Skeletal muscle tissue (tissue), 4 donors: ENCODE results near the gene WSCD1. TPM values are rescaled to one million over a fixed set of nuclear protein-coding genes. Genes with fewer than 3 reads are reported as not detected.

Experiments
- H3K27ac ChIP-seq: one replicate; pipeline ENCODE4 v1.7.0; 2013; ENCODE audit warnings: mild to moderate bottlenecking, low read depth, low read length, inconsistent platforms
- H3K27me3 ChIP-seq, 3 donors: one replicate each; pipeline ENCODE4 v1.7.0; 2013; ENCODE audit warnings: low read length in 3 of 3; ENCODE audit not compliant: control insufficient read depth in 3 of 3, insufficient read depth in 3 of 3
- H3K36me3 ChIP-seq, 3 donors: one replicate each; pipeline ENCODE4 v1.7.0; 2013; ENCODE audit warnings: low read length in 3 of 3; ENCODE audit not compliant: control insufficient read depth in 3 of 3, insufficient read depth in 3 of 3
- H3K4me1 ChIP-seq, 3 donors: one replicate each; pipeline ENCODE4 v1.7.0; 2013; ENCODE audit warnings: low read length in 3 of 3, mild to moderate bottlenecking in 3 of 3; ENCODE audit not compliant: control insufficient read depth in 3 of 3, insufficient read depth in 3 of 3
- H3K4me3 ChIP-seq, 3 donors: one replicate each; pipeline ENCODE4 v1.7.0; 2013; ENCODE audit warnings: low read length in 3 of 3
- H3K9ac ChIP-seq, 3 donors: one replicate each; pipeline ENCODE4 v1.7.0; 2013; ENCODE audit warnings: low read length in 3 of 3, mild to moderate bottlenecking in 3 of 3, moderate library complexity in 2 of 3, low read depth in 1 of 3
- H3K9me3 ChIP-seq, 3 donors: one replicate each; pipeline ENCODE4 v1.7.0; 2013; ENCODE audit warnings: low read length in 3 of 3; ENCODE audit not compliant: control insufficient read depth in 3 of 3
- total RNA-seq: library from RNA; depleted of rRNA; stranded (reverse); fragments of >200 nt; gene quantifications from one replicate; pipeline ENCODE4 v1.2.3, GENCODE V29; 2014
- donor health status: Osteomylitis.

Gene WSCD1
- total RNA-seq, 1 donor from 2014 or later = 33.4 TPM

GRCh38 chr17:6109536-6109935, 39.4 kb downstream of the WSCD1 start:
- Histone ChIP-seq H3K9me3 (peaks cover 0 to 3% (median 0%) of the 10 kb centered on the region in 3 donors), H3K9ac (no peak overlapping the region), H3K36me3 (peaks cover 0 to 5% (median 3%) of the 10 kb centered on the region in 3 donors), H3K4me1 (peaks cover 0 to 7% (median 6%) of the 10 kb centered on the region in 3 donors), H3K4me3 (no peak overlapping the region), H3K27me3 (no peaks in the 10 kb centered on the region), H3K27ac (no peak overlapping the region)

- no peak overlapping the region for H3K4me3 ChIP-seq
- peaks cover 0 to 2% (median under 1%) of the 10 kb centered on the region in 3 donors for H3K4me1 ChIP-seq
- H3K27me3 ChIP-seq = no peaks in the 10 kb centered on the region
- no peak overlapping the region for H3K9ac ChIP-seq
- peaks cover 0 to 3% (median 0%) of the 10 kb centered on the region in 3 donors for H3K9me3 ChIP-seq
- no peak overlapping the region for H3K27ac ChIP-seq
- peaks cover 0 to 5% (median 3%) of the 10 kb centered on the region in 3 donors for H3K36me3 ChIP-seq
Measured at GRCh38 chr17:6110088-6110487, 39.9 kb downstream of the WSCD1 start.

- Histone ChIP-seq H3K36me3 (peaks cover 0 to 5% (median 3%) of the 10 kb centered on the region in 3 donors), H3K4me3 (no peak overlapping the region), H3K9ac (no peak overlapping the region), H3K9me3 (peaks cover 0 to 3% (median 0%) of the 10 kb centered on the region in 3 donors), H3K4me1 (no peaks in the 10 kb centered on the region), H3K27me3 (no peaks in the 10 kb centered on the region), H3K27ac (no peak overlapping the region)
Measured at GRCh38 chr17:6110592-6110991, 40.4 kb downstream of the WSCD1 start.

- H3K27me3 ChIP-seq = no peaks in the 10 kb centered on the region
- H3K36me3 ChIP-seq = peaks cover 19 to 24% (median 24%) of the 10 kb centered on the region in 3 donors
- H3K27ac ChIP-seq = no peak overlapping the region
- H3K9me3 ChIP-seq = peaks cover 0 to 8% (median 6%) of the 10 kb centered on the region in 3 donors
- H3K4me1 ChIP-seq = no peaks in the 10 kb centered on the region
- H3K9ac ChIP-seq = no peak overlapping the region
- H3K4me3 ChIP-seq = no peak overlapping the region
Measured at GRCh38 chr17:6120351-6120750, 50.2 kb downstream of the WSCD1 start.

- Histone ChIP-seq H3K27me3 (no peaks in the 10 kb centered on the region), H3K9me3 (peaks cover 0 to 8% (median 4%) of the 10 kb centered on the region in 3 donors), H3K36me3 (peaks cover 7 to 9% (median 7%) of the 10 kb centered on the region in 3 donors), H3K27ac (no peak overlapping the region), H3K4me1 (no peaks in the 10 kb centered on the region), H3K4me3 (no peak overlapping the region), H3K9ac (no peak overlapping the region)
Measured at GRCh38 chr17:6124856-6125255, 54.7 kb downstream of the WSCD1 start.

- Histone ChIP-seq H3K9me3 (peaks cover 0 to 8% (median 4%) of the 10 kb centered on the region in 3 donors), H3K4me1 (no peaks in the 10 kb centered on the region), H3K36me3 (no peaks in the 10 kb centered on the region), H3K4me3 (no peak overlapping the region), H3K9ac (no peak overlapping the region), H3K27ac (no peak overlapping the region), H3K27me3 (no peaks in the 10 kb centered on the region)
Measured at GRCh38 chr17:6126768-6127167, 56.6 kb downstream of the WSCD1 start.

- Histone ChIP-seq H3K4me1 (no peaks in the 10 kb centered on the region), H3K4me3 (no peak overlapping the region), H3K9ac (no peak overlapping the region), H3K27me3 (peaks cover 0 to 3% (median 0%) of the 10 kb centered on the region in 3 donors), H3K27ac (no peak overlapping the region), H3K36me3 (no peaks in the 10 kb centered on the region), H3K9me3 (no peaks in the 10 kb centered on the region)
Measured at GRCh38 chr17:6134721-6135120, 64.5 kb downstream of the WSCD1 start.

GRCh38 chr17:6135236-6135635, 65.1 kb downstream of the WSCD1 start:
- Histone ChIP-seq H3K36me3 (no peaks in the 10 kb centered on the region), H3K4me3 (no peak overlapping the region), H3K27ac (no peak overlapping the region), H3K9me3 (no peaks in the 10 kb centered on the region), H3K4me1 (no peaks in the 10 kb centered on the region), H3K27me3 (peaks cover 0 to 3% (median 0%) of the 10 kb centered on the region in 3 donors), H3K9ac (no peak overlapping the region)

- Histone ChIP-seq H3K27ac (no peak overlapping the region), H3K27me3 (peaks cover 0 to 3% (median 0%) of the 10 kb centered on the region in 3 donors), H3K9me3 (no peaks in the 10 kb centered on the region), H3K36me3 (no peaks in the 10 kb centered on the region), H3K4me1 (no peaks in the 10 kb centered on the region), H3K4me3 (no peak overlapping the region), H3K9ac (no peak overlapping the region)
Measured at GRCh38 chr17:6135996-6136395, 65.8 kb downstream of the WSCD1 start.

- no peak overlapping the region for H3K27ac ChIP-seq
- H3K9ac ChIP-seq = no peak overlapping the region
- H3K9me3 ChIP-seq = no peaks in the 10 kb centered on the region
- H3K4me1 ChIP-seq = no peaks in the 10 kb centered on the region
- peaks cover 0 to 5% (median 2%) of the 10 kb centered on the region in 3 donors for H3K27me3 ChIP-seq
- no peak overlapping the region for H3K4me3 ChIP-seq
- H3K36me3 ChIP-seq = no peaks in the 10 kb centered on the region
Measured at GRCh38 chr17:6137716-6138502, 67.7 kb downstream of the WSCD1 start.
